ENCODE results near the gene ALDH1L2.

The ALDH1L2 gene

DNA sequence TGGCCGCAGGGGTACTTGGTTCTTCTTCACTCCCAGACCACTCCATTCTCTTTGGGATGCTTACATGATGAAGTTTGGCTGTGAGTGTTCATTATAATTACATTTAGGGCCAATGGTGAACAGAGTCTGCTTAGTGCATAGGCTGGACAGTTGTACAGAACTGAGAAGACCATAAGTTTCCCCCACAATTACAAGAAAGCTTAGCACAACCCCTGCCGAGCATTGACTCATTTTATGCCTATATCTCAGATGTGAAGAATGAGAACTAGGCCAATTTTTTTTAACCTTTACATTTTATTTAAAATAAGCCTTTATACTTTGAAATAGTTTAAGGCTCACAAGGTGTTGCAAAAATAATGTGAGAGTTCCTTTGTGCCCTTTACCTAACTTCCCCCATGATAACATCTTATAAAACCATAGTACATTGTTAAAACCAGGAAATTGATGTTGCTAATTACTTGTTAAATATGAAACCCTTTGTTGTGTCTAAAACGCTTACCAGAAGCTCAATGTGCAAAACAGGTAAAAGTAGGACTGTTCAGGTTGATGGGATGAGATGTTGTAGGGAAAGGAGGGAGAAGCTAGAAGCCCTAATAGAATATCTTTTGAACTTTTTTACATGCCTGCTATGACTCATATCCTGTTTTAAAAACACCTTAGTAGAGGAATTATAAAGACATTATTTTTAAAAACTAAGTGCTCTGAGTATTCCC lies 47.2 kb downstream of the ALDH1L2 start:
- no peak for DNase-seq (ENCODE audit: low read depth in 2 of 3, low spot score in 1 of 3)

DNA sequence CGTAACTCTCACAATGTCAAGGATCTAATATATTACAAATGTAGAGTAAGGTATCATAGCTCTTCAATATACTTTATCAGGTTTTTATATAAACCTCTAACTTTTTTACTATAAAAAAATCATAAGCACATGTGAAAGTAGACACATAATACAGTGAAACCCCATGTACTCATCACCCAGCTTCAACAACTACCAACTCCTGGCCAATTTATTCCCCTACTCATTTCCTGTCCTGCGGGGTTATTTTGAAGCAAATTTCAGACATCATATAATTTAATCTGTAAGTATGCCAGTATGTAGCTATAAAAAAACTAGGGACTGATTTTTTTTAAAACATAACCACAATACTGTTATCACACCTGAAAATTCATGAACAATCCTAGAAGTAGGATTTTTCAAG lies 50.4 kb downstream of the ALDH1L2 start:
- DNase-seq (ENCODE audit: low read depth in 2 of 3, low spot score in 1 of 3), result no peak

DNA sequence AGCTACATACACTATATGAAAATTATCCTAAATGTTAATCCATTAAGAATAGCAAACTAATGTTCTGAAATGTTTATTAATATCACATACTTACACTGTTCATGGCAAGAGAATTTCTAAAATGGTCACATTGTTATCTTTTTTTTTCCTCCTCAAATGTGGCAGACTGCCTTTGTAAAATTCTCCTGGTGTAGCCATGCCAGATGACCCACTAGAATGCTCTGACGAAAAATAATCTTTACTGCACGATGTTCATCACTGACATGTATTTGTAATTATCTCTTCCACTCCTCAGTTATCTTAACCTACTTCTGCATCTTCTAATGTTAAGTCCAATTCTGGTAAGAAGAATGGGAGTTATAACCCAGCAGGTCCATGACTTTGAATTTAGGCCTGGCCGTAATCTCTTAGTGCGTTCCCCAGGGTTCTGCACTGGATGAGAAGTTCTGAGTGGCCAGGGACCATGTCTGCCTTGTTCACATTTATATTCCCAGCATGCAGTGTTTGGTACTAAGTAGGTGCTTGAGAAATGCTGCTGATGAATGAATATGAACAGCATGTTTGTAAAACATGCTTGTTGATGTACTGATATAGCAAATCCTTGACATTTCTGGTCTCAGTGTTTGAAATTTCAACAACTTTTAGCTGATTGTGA lies 51.4 kb downstream of the ALDH1L2 start:
- DNase-seq (ENCODE audit: low read depth in 2 of 3, low spot score in 1 of 3), result no peak

DNA sequence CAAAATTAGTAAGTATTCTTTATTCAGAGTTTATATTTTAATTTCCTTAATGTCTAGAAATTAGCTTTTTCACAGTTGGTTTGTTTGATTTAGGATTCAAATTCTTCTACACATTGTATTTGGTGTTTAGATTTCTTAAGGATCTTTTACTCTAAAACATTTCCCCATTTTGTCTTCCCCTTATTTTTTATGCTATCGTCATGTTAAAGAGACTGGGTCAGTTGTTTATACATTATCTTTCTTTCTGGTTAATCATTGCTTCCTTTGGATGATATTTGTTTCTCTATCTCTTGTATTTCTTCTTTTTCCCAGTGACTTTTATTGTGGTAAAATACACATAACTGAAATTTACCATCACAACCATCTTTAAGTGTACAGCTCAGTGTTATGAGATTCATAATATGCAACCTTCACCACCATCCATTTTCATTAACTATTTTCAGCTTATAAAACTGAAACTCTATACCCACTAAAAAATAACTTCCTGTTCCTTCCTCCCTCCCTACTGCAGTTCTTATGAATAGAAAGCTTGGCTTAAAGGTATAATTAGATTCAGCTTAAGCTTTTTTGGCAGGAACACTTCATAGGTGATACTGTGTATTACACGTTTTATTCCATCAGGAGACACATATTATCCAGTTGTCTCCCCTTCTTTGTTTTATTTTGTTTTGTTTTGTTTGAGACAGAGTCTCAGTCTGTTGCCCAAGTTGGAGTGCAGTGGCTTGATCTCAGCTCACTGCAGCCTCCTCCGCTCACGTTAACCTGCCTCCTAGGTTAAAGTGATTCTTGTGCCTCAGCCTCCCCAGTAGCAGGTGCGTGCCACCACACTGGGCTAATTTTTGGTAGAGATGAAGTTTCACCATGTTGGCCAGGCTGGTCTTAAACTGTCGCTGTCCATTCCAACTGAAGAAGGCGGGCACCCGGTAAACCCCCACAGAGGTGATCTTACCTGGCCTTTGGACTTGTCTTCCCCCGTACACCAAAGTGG lies 53.1 kb downstream of the ALDH1L2 start:
- DNase-seq (ENCODE audit: low read depth in 2 of 3, low spot score in 1 of 3), result no peak

DNA sequence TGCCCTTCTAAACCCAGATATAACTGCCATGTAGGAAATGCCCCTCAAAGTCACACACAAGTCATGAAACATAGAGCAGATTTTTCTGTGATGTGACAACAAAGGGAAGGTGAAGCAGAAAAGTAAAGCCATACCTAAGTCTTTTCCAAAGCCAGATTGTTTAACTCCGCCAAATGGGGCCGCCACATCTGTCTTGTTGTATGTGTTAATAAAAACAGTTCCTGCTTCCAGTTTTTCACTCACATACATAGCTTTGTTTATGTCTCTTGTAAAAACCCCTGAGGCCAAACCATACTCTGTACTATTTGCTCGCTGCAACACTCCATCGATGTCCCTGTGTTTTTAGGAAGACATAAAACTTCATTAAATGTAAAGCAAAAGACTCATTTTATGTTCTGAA lies 57.8 kb downstream of the ALDH1L2 start:
- no peak for DNase-seq (ENCODE audit: low read depth in 2 of 3, low spot score in 1 of 3)

DNA sequence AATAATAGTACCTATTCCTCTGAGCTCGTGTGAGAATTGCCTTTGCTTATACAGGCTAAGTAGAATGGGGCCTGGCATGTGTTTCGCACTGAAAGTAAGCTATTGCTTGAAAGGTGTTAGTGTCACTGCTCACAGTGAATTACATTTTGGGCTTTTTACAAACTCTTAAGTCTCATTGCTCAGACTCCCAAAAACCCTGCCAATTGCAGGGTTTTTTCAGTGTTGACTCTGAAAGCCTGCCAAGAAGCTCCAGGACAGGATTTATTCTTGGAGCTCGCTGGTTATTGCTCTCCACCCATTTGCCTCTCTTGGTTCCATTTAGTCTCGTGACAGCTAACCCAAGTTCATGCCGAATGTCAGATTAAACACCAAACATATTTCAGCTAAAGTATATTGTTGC lies 58.4 kb downstream of the ALDH1L2 start:
- DNase-seq (ENCODE audit: low read depth in 2 of 3, low spot score in 1 of 3), result no peak

DNA sequence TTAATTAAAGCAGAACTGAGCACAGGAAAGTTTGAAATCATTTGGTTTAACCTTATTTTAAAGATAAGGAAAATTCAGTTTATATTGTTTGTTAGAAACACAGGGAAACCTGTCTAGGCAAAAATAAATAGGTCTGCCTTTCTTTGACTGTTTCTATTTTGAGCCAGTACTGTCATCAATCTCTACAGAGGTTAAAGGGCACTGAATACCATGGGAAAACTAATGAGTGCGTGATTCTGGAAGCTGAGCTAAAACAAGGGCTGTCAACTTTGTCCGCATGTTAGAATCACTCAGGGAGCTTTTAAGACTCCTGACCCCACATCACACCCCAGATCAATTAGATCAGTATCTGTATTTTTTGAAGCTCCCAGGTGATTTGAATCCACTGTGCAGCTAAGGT lies 59.3 kb downstream of the ALDH1L2 start:
- no peak for DNase-seq (ENCODE audit: low read depth in 2 of 3, low spot score in 1 of 3)

DNA sequence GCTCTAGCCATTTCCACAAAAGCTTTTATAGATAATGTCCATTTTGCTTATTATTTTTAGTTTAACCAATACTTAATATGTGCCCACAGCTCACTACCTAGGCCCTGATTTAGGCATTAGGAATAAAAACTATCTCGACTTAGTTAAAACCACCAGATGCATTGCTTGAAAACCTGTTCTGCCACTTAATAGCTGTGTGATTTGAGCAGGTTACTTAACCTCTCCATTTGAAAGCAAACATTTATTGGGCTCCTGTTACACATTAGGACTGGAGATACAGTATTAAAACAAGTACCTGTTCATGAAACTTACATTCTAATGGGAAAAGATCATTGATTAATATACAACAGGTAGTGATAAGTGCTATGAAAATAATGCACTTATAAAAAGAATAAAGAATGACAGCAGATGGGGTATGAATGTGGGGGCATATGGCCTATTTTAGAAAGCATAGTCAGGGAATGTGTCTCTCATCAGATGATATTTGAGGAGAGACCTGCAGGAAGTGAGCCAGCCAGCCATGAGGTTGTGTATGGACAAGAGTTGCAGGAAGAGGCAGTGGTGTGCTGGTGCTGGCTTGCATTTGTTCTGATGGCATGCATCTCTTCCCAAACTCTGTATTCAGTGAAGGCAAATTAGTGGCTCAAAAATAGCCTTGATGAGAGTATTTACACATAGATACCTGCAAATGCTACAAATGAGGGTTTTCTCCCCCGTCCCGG lies 63.9 kb downstream of the ALDH1L2 start:
- DNase-seq (ENCODE audit: low read depth in 2 of 3, low spot score in 1 of 3), result no peak

DNA sequence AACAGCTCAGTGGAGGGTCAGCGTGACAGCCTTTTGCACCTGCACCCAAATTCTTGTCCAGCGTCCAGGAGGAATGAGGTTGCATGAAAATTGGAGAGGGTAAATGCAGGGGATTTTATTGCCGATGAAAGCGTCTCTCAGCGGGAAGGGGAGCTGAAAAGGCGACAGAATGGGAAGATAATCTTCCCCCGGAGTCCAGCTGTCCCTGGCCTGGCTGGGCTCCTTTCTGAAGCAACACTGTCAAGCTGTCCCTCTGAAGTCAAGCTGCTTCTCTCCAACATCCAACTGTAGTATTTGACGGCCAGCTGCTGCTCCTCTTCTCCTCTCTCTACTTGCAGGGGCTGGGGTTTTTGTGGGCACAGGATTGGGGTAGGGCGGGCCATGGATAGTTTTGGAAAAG lies 65.5 kb downstream of the ALDH1L2 start:
- DNase-seq (ENCODE audit: low read depth in 2 of 3, low spot score in 1 of 3), result no peak

DNA sequence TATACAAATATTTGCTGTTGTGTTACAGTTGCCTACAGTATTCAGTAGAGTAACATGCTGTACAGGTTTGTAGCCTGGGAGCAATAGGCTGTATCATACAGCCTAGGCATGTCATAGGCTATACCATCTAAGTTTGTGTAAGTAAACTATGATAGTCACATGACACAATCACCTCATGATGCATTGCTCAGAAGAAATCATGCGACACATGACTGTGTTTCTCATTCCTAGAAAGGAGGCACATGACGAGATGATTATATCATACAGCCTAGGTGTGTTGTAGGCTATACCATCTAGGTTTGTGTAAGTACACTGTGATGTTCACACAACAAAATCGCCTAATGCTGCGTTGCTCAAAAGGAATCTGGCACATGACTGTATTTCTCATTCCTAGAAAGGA lies 66.2 kb downstream of the ALDH1L2 start:
- no peak for DNase-seq (ENCODE audit: low read depth in 2 of 3, low spot score in 1 of 3)

DNA sequence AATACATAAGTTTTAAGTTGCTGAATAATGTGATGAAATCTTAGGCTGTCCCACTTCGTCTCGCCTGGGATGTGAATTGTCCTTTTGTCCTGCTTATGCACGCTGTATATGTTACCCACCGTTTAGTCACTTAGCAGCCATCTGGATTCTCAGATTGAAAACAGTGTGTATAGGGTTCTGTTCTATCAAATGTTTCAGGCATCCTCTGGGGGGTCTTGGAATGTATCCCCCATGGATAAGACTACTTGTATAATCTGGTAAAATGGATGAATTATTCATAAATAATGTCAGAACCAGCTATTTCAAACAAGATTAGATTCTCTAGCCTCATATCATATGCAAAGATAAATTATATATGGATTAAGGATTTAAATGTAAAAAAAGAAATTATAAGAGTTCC lies 68.7 kb downstream of the ALDH1L2 start:
- no peak for DNase-seq (ENCODE audit: low read depth in 2 of 3, low spot score in 1 of 3)

DNA sequence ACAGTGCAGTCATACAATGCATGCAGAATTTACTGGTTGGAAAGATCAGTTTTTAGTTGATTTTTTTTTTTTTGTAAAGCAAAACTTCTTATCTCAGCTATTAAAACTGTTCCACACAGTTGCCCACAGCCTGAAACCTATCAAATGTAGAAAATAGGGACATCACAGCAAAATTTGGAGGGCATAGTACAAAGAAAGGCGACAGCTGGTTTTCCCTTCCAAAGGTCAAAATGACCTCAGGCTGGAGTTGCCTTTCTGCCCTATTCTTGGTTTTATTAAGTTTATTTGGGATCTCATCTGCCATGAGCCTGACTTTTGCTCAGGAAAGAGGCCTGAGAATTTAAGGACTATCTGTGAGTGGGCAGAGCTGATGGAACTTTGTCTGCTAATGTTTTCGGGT lies 69.7 kb downstream of the ALDH1L2 start:
- DNase-seq (ENCODE audit: low read depth in 2 of 3, low spot score in 1 of 3), result no peak

DNA sequence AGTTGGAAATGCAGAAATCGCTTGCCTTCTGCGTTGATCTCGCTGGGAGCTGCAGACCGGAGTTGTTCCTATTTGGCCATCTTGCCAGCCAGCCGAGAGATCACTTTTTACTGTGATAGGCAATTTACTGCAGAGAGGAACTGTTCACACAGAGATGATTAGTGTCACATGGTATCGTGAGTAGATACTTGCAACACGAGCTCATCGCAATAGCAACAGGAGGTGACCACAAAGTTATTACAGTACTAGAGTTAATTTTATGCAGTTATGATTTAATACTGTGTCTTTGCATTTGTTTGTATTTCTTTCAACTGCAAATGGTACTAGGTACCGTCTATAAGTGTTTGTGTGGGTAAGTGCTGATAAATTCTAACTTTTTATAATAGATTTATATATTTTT lies 70.4 kb downstream of the ALDH1L2 start:
- no peak for DNase-seq (ENCODE audit: low read depth in 2 of 3, low spot score in 1 of 3)

DNA sequence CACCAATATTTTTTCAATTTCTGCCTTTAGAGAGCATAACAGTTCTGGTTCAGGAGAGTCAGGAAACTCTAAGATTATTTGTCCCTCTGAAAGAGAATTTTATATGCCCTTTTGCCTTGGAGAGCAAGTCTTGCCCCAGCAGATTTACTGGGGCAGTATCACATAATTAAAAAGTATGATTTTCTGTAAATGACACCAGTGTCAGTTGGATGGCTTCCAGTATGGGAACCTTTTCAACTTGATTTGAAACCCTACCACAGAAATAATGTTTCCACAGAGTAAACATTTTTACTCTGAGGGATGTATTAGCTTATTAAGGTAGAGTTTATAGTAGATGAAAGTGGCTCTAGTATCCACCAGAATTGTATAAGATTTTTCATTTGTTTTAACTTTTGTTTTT lies 82.8 kb downstream of the ALDH1L2 start:
- DNase-seq (ENCODE audit: low read depth in 2 of 3, low spot score in 1 of 3), result no peak

DNA sequence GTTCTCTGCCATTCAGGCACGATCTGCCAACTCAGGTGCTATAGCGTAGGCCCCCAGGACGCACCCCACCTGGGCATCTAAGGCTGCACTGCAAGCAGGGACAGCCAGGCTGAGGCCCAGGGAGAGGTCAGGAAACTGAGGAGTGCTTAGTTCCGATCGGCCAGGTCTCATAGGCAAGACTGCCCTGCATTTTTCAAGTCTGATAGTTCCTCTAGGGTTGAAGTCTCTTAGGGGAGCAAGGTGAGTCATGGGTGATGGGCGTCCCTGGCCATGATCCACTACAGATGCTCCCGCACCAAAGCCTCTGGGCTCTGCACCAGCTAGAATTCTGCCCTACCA lies 84.9 kb downstream of the ALDH1L2 start:
- no peak for DNase-seq (ENCODE audit: low read depth in 2 of 3, low spot score in 1 of 3)

DNA sequence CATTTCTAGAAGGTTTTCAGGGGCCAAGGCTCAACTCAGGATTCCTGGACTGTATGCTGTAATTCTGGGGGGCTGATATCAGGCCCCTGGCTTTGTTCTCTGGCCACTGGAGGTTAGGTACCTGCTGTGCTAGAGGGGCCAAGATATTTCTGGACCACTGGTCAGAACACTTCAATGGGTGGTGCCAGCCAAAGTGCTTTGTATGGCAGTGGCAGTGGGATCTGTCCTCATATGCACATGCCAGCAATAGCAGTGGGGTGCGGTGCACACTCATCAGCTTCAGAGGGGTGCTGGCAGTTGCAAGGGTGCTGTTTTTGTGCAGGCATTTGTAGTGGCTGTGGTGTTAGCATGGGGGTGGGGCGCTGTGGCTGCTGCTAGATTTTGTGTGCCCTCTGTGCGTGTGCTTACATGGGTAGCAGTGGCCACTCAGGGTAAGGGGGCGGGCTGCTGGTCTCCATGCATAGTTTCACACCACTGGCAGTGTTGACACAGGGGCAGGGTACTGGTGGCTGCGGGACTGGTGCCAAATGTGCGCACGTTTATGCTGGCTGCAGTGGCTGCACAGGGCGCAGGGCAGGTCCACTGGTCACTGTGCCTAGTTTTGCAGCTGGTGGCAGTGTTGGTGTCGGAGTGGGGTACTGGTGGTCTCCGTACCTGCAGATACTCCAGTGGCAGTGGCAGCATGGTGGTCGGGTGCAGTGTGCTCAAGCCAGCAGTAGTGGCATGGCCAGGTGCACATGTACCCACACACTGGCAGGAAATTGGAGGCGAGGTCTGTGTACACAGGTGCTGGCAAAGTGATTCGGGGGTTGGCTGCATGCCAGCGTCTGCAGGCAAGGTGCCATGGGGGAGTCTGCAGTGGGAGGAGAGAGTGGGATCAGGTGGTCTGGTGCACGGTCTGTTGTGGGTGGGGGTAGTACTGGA lies 85.6 kb downstream of the ALDH1L2 start:
- DNase-seq (ENCODE audit: low read depth in 2 of 3, low spot score in 1 of 3), result no peak

DNA sequence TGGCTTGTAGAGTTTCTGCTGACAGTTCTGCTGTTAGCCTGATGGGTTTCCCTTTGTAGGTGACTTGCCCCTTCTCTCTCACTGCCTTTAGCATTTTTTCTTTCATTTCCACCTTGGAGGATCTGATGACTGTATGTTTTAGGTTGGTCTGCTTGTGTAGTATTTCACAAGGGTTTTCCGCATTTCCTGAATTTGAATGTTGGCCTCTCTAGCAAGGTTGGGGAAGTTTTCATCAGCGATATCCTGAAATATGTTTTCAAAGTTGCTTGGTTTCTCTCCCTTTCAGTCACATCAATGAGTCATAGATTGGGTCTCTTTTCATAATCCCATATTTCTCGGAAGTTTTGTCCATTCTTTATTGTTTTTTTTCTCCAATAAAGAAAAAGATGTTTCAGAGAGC lies 86.7 kb downstream of the ALDH1L2 start:
- no peak for DNase-seq (ENCODE audit: low read depth in 2 of 3, low spot score in 1 of 3)

DNA sequence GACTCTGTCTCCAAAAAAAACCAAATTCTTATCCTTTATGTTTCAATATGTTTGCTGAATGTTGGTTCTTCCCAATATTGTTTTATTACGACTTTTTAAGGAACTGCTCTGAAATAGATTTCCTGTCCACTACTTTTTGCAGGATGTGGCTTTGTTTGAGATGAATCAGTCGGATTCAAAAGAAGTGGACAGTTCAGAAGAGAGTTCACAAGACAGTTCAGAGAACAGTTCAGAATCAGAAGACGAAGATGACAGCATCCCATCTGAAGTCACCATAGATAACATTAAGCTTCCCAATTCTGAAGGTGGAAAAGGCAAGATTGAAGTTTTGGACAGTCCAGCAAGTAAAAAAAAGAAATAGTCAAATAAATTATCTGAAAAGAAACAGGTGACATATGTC lies 89.9 kb downstream of the ALDH1L2 start:
- no peak for DNase-seq (ENCODE audit: low read depth in 2 of 3, low spot score in 1 of 3)

DNA sequence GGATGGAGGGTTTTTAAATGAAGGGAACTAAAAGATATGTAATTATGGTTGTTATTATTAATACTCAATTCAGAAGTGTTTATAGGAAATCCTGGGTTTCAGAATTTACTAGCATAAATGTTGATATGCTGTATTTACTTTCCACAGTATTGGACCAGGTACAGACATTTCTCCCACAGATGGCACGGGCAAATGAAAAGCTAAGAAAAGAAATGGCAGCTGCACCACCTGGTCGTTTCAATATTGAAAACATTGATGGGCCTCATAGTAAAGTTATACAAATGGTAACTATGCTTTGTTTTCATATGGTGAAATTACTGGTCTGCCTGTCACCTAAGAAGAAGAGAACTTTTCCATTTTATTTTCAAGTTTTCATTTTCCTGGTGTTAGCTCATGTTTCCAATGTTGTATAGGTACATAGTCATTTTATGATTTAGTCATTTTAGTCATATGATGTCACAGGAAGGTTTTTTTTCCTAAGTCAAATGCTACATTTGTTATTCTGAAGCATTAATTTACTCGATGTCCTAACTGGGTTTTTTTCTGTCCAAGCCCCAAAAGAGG lies 92.6 kb downstream of the ALDH1L2 start:
- no peak for DNase-seq (ENCODE audit: low read depth in 2 of 3, low spot score in 1 of 3)

DNA sequence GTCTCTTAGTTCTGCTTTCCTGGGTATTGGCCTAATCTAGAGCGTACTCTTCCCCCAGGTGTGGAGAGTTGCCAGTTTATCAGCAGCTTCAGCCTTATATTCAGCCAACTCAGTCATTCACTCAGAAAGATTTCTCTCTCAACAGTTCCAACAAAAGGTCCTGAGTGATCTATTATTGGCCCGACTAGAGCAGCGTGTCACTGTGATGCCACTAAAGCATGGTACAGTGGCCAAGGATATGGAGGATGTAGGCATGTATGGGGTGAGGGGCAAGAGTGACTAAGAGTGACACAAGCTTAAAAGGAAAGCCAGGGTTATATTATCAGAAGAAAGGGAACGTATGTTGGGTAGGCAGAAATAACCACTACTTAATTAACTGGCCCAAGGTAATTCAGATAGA lies 93.3 kb downstream of the ALDH1L2 start:
- no peak for DNase-seq (ENCODE audit: low read depth in 2 of 3, low spot score in 1 of 3)

Data from stimulated activated CD4-positive, alpha-beta T cell treated with anti-CD3 and anti-CD28 coated beads, Interleukin-12 subunit alpha, Interleukin-12 subunit beta, amount 100 ng/mL, for 48 hours (primary cell).